Stimulated activated CD4-positive, alpha-beta T cell treated with anti-CD3 and anti-CD28 coated beads, Interleukin-12 subunit alpha, Interleukin-12 subunit beta, amount 100 ng/mL, for 24 hours (primary cell): ENCODE results near the gene MSRB1.

Experiments used
- DNase-seq, 2 experiments: peaks; one replicate each; pipeline ENCODE4 v3.0.0-alpha.2; 2020; ENCODE audit warnings: low read depth in 2 of 2

MSRB1 gene

GRCh38 chr16:1917665-1918350 is 25.2 kb downstream of the MSRB1 start:
- no peak for DNase-seq

GRCh38 chr16:1917056-1917664 is 25.8 kb downstream of the MSRB1 start:
- DNase-seq: no peak

- DNase-seq: no peak
Measured at GRCh38 chr16:1916640-1916990, 26.4 kb downstream of the MSRB1 start.

- DNase-seq: no peak
Measured at GRCh38 chr16:1915732-1916639, 27.0 kb downstream of the MSRB1 start.

GRCh38 chr16:1914988-1915387 is 28.0 kb downstream of the MSRB1 start:
- no peak for DNase-seq

- no peak for DNase-seq
Measured at GRCh38 chr16:1914084-1914608, 28.9 kb downstream of the MSRB1 start.

- DNase-seq: no peak
Measured at GRCh38 chr16:1913327-1914083, 29.5 kb downstream of the MSRB1 start.

- DNase-seq: no peak
Measured at GRCh38 chr16:1912215-1912543, 30.8 kb downstream of the MSRB1 start.

- DNase-seq: no peak
Measured at GRCh38 chr16:1911467-1912214, 31.4 kb downstream of the MSRB1 start.

GRCh38 chr16:1909561-1910231 is 33.3 kb downstream of the MSRB1 start:
- DNase-seq: no peak

- DNase-seq: no peak
Measured at GRCh38 chr16:1908983-1909382, 34.0 kb downstream of the MSRB1 start.

GRCh38 chr16:1908184-1908583 is 34.8 kb downstream of the MSRB1 start:
- DNase-seq: no peak

GRCh38 chr16:1907226-1907860 is 35.7 kb downstream of the MSRB1 start:
- DNase-seq: no peak

GRCh38 chr16:1906846-1907165 is 36.2 kb downstream of the MSRB1 start:
- no peak for DNase-seq

GRCh38 chr16:1906055-1906845 is 36.7 kb downstream of the MSRB1 start:
- no peak for DNase-seq

GRCh38 chr16:1903845-1904840 is 38.9 kb downstream of the MSRB1 start:
- no peak for DNase-seq

GRCh38 chr16:1903220-1903574 is 39.8 kb downstream of the MSRB1 start:
- no peak for DNase-seq

- DNase-seq: no peak
Measured at GRCh38 chr16:1902547-1903219, 40.3 kb downstream of the MSRB1 start.
